Measurements from ENCODE around the gene EHBP1L1. TPM values are rescaled to one million over a fixed set of nuclear protein-coding genes. Genes with fewer than 3 reads are reported as not detected.

EHBP1L1 gene
- total RNA-seq, 2 experiments from 2014 or later: 94.0 to 99.4 TPM

GRCh38 chr11:65611758-65612603, 36.1 kb downstream of the EHBP1L1 start:
- ChIA-PET POLR2A (interaction anchor here (1.2 to 5.2 kb wide), 5 partner anchors 17 to 113 kb away, joined by 3 to 30 read pairs (median 5); partner anchors contain the start of genes KCNK7 and MALAT1), CTCF (interaction anchor here (0.9 to 6.0 kb wide), 6 partner anchors 14 to 377 kb away, joined by 3 to 47 read pairs (median 5); partner anchors contain the start of genes EHBP1L1 and KCNK7)
- Mint-ChIP-seq H3K4me1 (ENCODE audit: low read depth) (peaks cover 44% of the 10 kb centered on the region), H3K36me3 (ENCODE audit: low read depth) (peaks cover 35% of the 10 kb centered on the region), H3K27me3 (no peaks in the 10 kb centered on the region), H3K27ac (peak overlapping the region; percentile 88), H3K4me3 (peak overlapping the region; percentile 93), H3K9me3 (no peaks in the 10 kb centered on the region)
- DNase-seq (no peak), ATAC-seq (no peak)
- intact Hi-C loops (cut with micrococcal nuclease): no loop called here
- TF ChIP-seq, protein P1, sequence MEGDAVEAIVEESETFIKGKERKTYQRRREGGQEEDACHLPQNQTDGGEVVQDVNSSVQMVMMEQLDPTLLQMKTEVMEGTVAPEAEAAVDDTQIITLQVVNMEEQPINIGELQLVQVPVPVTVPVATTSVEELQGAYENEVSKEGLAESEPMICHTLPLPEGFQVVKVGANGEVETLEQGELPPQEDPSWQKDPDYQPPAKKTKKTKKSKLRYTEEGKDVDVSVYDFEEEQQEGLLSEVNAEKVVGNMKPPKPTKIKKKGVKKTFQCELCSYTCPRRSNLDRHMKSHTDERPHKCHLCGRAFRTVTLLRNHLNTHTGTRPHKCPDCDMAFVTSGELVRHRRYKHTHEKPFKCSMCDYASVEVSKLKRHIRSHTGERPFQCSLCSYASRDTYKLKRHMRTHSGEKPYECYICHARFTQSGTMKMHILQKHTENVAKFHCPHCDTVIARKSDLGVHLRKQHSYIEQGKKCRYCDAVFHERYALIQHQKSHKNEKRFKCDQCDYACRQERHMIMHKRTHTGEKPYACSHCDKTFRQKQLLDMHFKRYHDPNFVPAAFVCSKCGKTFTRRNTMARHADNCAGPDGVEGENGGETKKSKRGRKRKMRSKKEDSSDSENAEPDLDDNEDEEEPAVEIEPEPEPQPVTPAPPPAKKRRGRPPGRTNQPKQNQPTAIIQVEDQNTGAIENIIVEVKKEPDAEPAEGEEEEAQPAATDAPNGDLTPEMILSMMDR (IDR thresholded peaks at IDR 0.05): no peak

DNA sequence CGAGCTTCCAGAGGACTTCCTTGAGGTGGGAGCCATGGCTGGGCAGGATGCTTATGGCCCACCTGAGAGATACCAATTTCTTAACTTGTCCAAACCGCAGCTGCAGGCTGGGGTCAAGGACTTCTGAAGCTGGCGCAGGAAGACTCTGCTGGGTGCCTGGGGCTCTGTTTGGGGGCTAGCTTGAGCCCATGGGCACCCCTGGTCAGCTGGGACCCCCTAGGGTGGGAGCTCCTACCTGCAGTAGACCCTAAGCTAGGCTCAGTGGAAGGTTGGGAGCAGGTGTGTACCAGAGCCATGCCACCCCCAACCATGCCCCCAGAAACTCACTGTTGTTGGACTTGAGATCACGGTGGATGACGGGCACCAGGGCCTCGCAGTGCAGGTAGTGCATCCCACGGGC, 36.8 kb downstream of the EHBP1L1 start:
- ATAC-seq (no peak), DNase-seq (no peak)
- Mint-ChIP-seq H3K4me1 (ENCODE audit: low read depth) (peaks cover 50% of the 10 kb centered on the region), H3K27me3 (no peaks in the 10 kb centered on the region), H3K36me3 (ENCODE audit: low read depth) (peaks cover 37% of the 10 kb centered on the region), H3K27ac (peak overlapping the region; percentile 88), H3K9me3 (no peaks in the 10 kb centered on the region), H3K4me3 (peak overlapping the region; percentile 93)
- POLR2A ChIA-PET: interaction anchor here (1.2 to 5.2 kb wide), 8 partner anchors 18 to 114 kb away, joined by 3 to 30 read pairs (median 4); partner anchors contain the start of genes KCNK7, MALAT1 and SIPA1
- CTCF ChIA-PET: interaction anchor here (0.9 to 6.0 kb wide), 6 partner anchors 13 to 41 kb away, joined by 3 to 47 read pairs (median 8); partner anchors contain the start of genes EHBP1L1, FAM89B, KCNK7 and ZNRD2
- TF ChIP-seq, protein P1 (IDR thresholded peaks at IDR 0.05): no peak
- intact Hi-C loops (cut with micrococcal nuclease): no loop called here

GRCh38 chr11:65613091-65613928, 37.5 kb downstream of the EHBP1L1 start:
- H3K27ac Mint-ChIP-seq: peak overlapping the region; percentile 78
- ChIA-PET POLR2A (interaction anchor here (1.2 to 5.2 kb wide), 10 partner anchors 19 to 115 kb away, joined by 3 to 30 read pairs (median 6); partner anchors contain the start of genes EHBP1L1, KCNK7, MALAT1 and SIPA1), CTCF (interaction anchor here (1.3 to 6.0 kb wide), 6 partner anchors 12 to 42 kb away, joined by 3 to 47 read pairs (median 8); partner anchors contain the start of genes EHBP1L1, FAM89B, KCNK7 and ZNRD2)
- TF ChIP-seq, protein P1 (IDR thresholded peaks at IDR 0.05): no peak
- ATAC-seq: no peak
- no peaks in the 10 kb centered on the region for H3K27me3 Mint-ChIP-seq
- no peaks in the 10 kb centered on the region for H3K9me3 Mint-ChIP-seq
- DNase-seq: no peak
- H3K36me3 Mint-ChIP-seq (ENCODE audit: low read depth): peaks cover 33% of the 10 kb centered on the region
- peak overlapping the region; percentile 93 for H3K4me3 Mint-ChIP-seq
- intact Hi-C loops (cut with micrococcal nuclease): no loop called here
- peaks cover 53% of the 10 kb centered on the region for H3K4me1 Mint-ChIP-seq (ENCODE audit: low read depth)

DNA sequence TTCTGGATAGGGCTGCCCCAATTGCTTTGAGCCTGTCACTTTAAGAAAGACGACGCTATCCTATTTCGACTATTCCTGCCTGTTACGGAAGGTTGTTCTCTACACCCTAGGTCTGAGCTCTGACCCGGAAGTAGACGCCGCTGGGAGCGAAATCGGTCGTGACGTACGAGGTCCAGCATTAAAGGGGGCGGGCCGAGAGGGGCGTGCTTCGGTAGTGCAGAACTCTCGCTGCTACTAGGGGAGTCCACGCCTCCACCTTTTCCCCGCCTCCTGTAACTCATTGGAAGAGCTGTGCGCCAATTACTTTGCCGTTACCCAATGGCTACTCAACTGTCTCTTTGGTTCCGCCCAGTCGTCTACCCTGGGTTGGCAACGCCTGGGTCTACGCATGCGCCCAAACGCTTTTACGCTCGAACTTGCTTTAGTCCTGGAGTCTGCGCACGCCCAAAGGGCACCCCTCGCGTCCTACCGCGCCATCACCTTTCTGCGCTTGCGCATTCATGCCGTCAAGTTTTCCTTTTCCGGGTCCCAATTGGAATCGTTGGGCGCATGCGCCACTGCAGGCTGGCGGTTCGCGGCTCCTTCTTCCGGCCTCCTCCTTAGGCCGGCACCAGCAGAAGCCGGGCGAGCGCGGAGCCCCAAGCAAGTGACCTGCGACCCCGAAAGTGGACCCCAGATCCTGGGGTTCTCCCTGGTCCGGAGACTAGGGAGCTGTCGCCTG, 39.5 kb downstream of the EHBP1L1 start, which contains the start of gene PCNX3:
PCNX3 (plus strand) TSS at position 548 of the 721 bp plus-strand sequence. CDS start 536 bp downstream, outside the sequence.
- Mint-ChIP-seq H3K36me3 (ENCODE audit: low read depth) (peaks cover 38% of the 10 kb centered on the region), H3K27ac (peak within 1 kb of the TSS; percentile 97), H3K9me3 (no peaks in the 10 kb centered on the region), H3K4me3 (peak within 1 kb of the TSS; percentile 93), H3K4me1 (ENCODE audit: low read depth) (peaks cover 45% of the 10 kb centered on the region), H3K27me3 (no peaks in the 10 kb centered on the region)
- ATAC-seq (peak; percentile 90), DNase-seq (peak; percentile 100)
- TF ChIP-seq, protein P1 (IDR thresholded peaks at IDR 0.05): no peak
- intact Hi-C loops (cut with micrococcal nuclease): loop anchor here (2.0 kb wide), 1 partner anchor 41 kb away; no protein-coding TSS in a partner anchor
- CTCF ChIA-PET: interaction anchor here (1.0 to 3.4 kb wide), 12 partner anchors 10 to 275 kb away, joined by 3 to 25 read pairs (median 4); partner anchors contain the start of genes AP5B1, CCDC85B, EHBP1L1 and FAM89B
- POLR2A ChIA-PET: interaction anchor here (0.9 to 5.3 kb wide), 25 partner anchors 12 to 276 kb away, joined by 3 to 39 read pairs (median 5); partner anchors contain the start of genes KAT5, KCNK7, MALAT1 and MUS81

All from activated CD8-positive, alpha-beta T cell treated with anti-CD3 and anti-CD28 coated beads for 36 hours (primary cell).